HG03039 (cell line): Measurements from ENCODE around the gene SLC8A1.

Experiments
- ATAC-seq: cut with Tn5 transposase; IDR thresholded peaks from one replicate; pipeline ENCODE4 v1.9.1; 2021; ENCODE audit warnings: mild to moderate bottlenecking, moderate library complexity; ENCODE audit not compliant: unreplicated experiment

Gene SLC8A1

GRCh38 chr2:40321016-40321623, 130.8 kb downstream of the SLC8A1 start:
- no peak for ATAC-seq

- ATAC-seq = no peak
Measured at GRCh38 chr2:40318921-40319320, 133.0 kb downstream of the SLC8A1 start.

- no peak for ATAC-seq
Measured at GRCh38 chr2:40317761-40318160, 134.1 kb downstream of the SLC8A1 start.

- no peak for ATAC-seq
Measured at GRCh38 chr2:40317046-40317445, 134.8 kb downstream of the SLC8A1 start.

- ATAC-seq = no peak
Measured at GRCh38 chr2:40316620-40317019, 135.3 kb downstream of the SLC8A1 start.

- ATAC-seq = no peak
Measured at GRCh38 chr2:40315683-40316082, 136.2 kb downstream of the SLC8A1 start.

GRCh38 chr2:40311026-40311425, 140.9 kb downstream of the SLC8A1 start:
- ATAC-seq = no peak

GRCh38 chr2:40310303-40310702, 141.6 kb downstream of the SLC8A1 start:
- ATAC-seq = no peak

- ATAC-seq = no peak
Measured at GRCh38 chr2:40304340-40304739, 147.6 kb downstream of the SLC8A1 start.

GRCh38 chr2:40303746-40304145, 148.1 kb downstream of the SLC8A1 start:
- no peak for ATAC-seq

- no peak for ATAC-seq
Measured at GRCh38 chr2:40302751-40303325, 149.1 kb downstream of the SLC8A1 start.

GRCh38 chr2:40300391-40300790, 151.5 kb downstream of the SLC8A1 start:
- ATAC-seq = no peak

- no peak for ATAC-seq
Measured at GRCh38 chr2:40299781-40300180, 152.1 kb downstream of the SLC8A1 start.

GRCh38 chr2:40299173-40299572, 152.7 kb downstream of the SLC8A1 start:
- no peak for ATAC-seq

- ATAC-seq = no peak
Measured at GRCh38 chr2:40298026-40298425, 153.9 kb downstream of the SLC8A1 start.

GRCh38 chr2:40292291-40292690, 159.6 kb downstream of the SLC8A1 start:
- ATAC-seq = no peak

GRCh38 chr2:40289771-40290404, 162.0 kb downstream of the SLC8A1 start:
- ATAC-seq = no peak

- no peak for ATAC-seq
Measured at GRCh38 chr2:40287773-40288172, 164.1 kb downstream of the SLC8A1 start.

- ATAC-seq = no peak
Measured at GRCh38 chr2:40287195-40287594, 164.7 kb downstream of the SLC8A1 start.

- no peak for ATAC-seq
Measured at GRCh38 chr2:40286721-40287120, 165.2 kb downstream of the SLC8A1 start.

GRCh38 chr2:40285391-40285790, 166.5 kb downstream of the SLC8A1 start:
- no peak for ATAC-seq

- no peak for ATAC-seq
Measured at GRCh38 chr2:40284797-40285196, 167.1 kb downstream of the SLC8A1 start.
